ENCODE results near the gene TMEM181. TPM values are rescaled to one million over a fixed set of nuclear protein-coding genes. Genes with fewer than 3 reads are reported as not detected.

TMEM181 gene
- polyA plus RNA-seq, 4 donors: 14.9 to 41.1 (median 19.1) TPM

- Histone ChIP-seq H3K27ac (ENCODE audit: low read depth in 1 of 3, low read length in 2 of 3) (no peak overlapping the region), H3K27me3 (ENCODE audit: control insufficient read depth in 3 of 3, insufficient read depth in 3 of 3, low read length in 3 of 3) (peaks cover 4 to 26% (median 10%) of the 10 kb centered on the region in 3 donors), H3K4me1 (ENCODE audit: control insufficient read depth in 3 of 3, insufficient read depth in 2 of 3, low read depth in 1 of 3, low read length in 2 of 3) (peaks cover 0 to 3% (median 0%) of the 10 kb centered on the region in 3 donors), H3K4me3 (ENCODE audit: low read depth in 1 of 3, low read length in 3 of 3) (no peak overlapping the region), H3K9me3 (ENCODE audit: control insufficient read depth in 2 of 2, insufficient read depth in 1 of 2, low read depth in 1 of 2, low read length in 1 of 2) (no peaks in the 10 kb centered on the region), H3K36me3 (ENCODE audit: control insufficient read depth in 3 of 3, insufficient read depth in 2 of 3, low read depth in 1 of 3, low read length in 3 of 3) (no peaks in the 10 kb centered on the region)
- no peak for FAIRE-seq
- 77 to 89% (median 86%) methylated on average over 6 of the region's 6 CpGs for WGBS, 3 donors
- DNase-seq: no peak
These were observed 20.0 kb upstream of the TMEM181 start for GRCh38 chr6:158539881-158540280.

- Histone ChIP-seq H3K9me3 (ENCODE audit: control insufficient read depth in 2 of 2, insufficient read depth in 1 of 2, low read depth in 1 of 2, low read length in 1 of 2) (no peaks in the 10 kb centered on the region), H3K27ac (ENCODE audit: low read depth in 1 of 3, low read length in 2 of 3) (no peak overlapping the region), H3K4me1 (ENCODE audit: control insufficient read depth in 3 of 3, insufficient read depth in 2 of 3, low read depth in 1 of 3, low read length in 2 of 3) (no peaks in the 10 kb centered on the region), H3K4me3 (ENCODE audit: low read depth in 1 of 3, low read length in 3 of 3) (no peak overlapping the region), H3K27me3 (ENCODE audit: control insufficient read depth in 3 of 3, insufficient read depth in 3 of 3, low read length in 3 of 3) (peaks cover 0 to 9% (median 2%) of the 10 kb centered on the region in 3 donors), H3K36me3 (ENCODE audit: control insufficient read depth in 3 of 3, insufficient read depth in 2 of 3, low read depth in 1 of 3, low read length in 3 of 3) (no peaks in the 10 kb centered on the region)
- WGBS, 3 donors: 75 to 79% (median 77%) methylated on average over 12 of the region's 12 CpGs
- DNase-seq (no peak), FAIRE-seq (no peak)
These were observed 16.2 kb upstream of the TMEM181 start for GRCh38 chr6:158543606-158544185.

- DNase-seq (no peak), FAIRE-seq (no peak)
- Histone ChIP-seq H3K27ac (ENCODE audit: low read depth in 1 of 3, low read length in 2 of 3) (no peak overlapping the region), H3K4me1 (ENCODE audit: control insufficient read depth in 3 of 3, insufficient read depth in 2 of 3, low read depth in 1 of 3, low read length in 2 of 3) (no peaks in the 10 kb centered on the region), H3K4me3 (ENCODE audit: low read depth in 1 of 3, low read length in 3 of 3) (no peak overlapping the region), H3K9me3 (ENCODE audit: control insufficient read depth in 2 of 2, insufficient read depth in 1 of 2, low read depth in 1 of 2, low read length in 1 of 2) (no peaks in the 10 kb centered on the region), H3K27me3 (ENCODE audit: control insufficient read depth in 3 of 3, insufficient read depth in 3 of 3, low read length in 3 of 3) (peaks cover 0 to 2% (median 0%) of the 10 kb centered on the region in 3 donors), H3K36me3 (ENCODE audit: control insufficient read depth in 3 of 3, insufficient read depth in 2 of 3, low read depth in 1 of 3, low read length in 3 of 3) (no peaks in the 10 kb centered on the region)
- 87 to 91% (median 91%) methylated on average over 12 of the region's 12 CpGs for WGBS, 3 donors
These were observed 15.5 kb upstream of the TMEM181 start for GRCh38 chr6:158544428-158544827.

GRCh38 chr6:158545043-158545966 lies 14.6 kb upstream of the TMEM181 start:
- no peaks in the 10 kb centered on the region for H3K27me3 ChIP-seq (ENCODE audit: control insufficient read depth in 3 of 3, insufficient read depth in 3 of 3, low read length in 3 of 3)
- FAIRE-seq (no peak), DNase-seq (no peak)
- whole genome bisulfite sequencing, 3 donors: 76 to 82% (median 80%) methylated on average over 30 of the region's 30 CpGs
- no peaks in the 10 kb centered on the region for H3K36me3 ChIP-seq (ENCODE audit: control insufficient read depth in 3 of 3, insufficient read depth in 2 of 3, low read depth in 1 of 3, low read length in 3 of 3)
- H3K27ac ChIP-seq (ENCODE audit: low read depth in 1 of 3, low read length in 2 of 3): no peak overlapping the region
- H3K4me1 ChIP-seq (ENCODE audit: control insufficient read depth in 3 of 3, insufficient read depth in 2 of 3, low read depth in 1 of 3, low read length in 2 of 3): no peaks in the 10 kb centered on the region
- H3K4me3 ChIP-seq (ENCODE audit: low read depth in 1 of 3, low read length in 3 of 3): no peak overlapping the region
- no peaks in the 10 kb centered on the region for H3K9me3 ChIP-seq (ENCODE audit: control insufficient read depth in 2 of 2, insufficient read depth in 1 of 2, low read depth in 1 of 2, low read length in 1 of 2)

GRCh38 chr6:158548418-158549161 lies 11.3 kb upstream of the TMEM181 start:
- Histone ChIP-seq H3K4me3 (ENCODE audit: low read depth in 1 of 3, low read length in 3 of 3) (no peak overlapping the region), H3K27ac (ENCODE audit: low read depth in 1 of 3, low read length in 2 of 3) (no peak overlapping the region), H3K9me3 (ENCODE audit: control insufficient read depth in 2 of 2, insufficient read depth in 1 of 2, low read depth in 1 of 2, low read length in 1 of 2) (no peaks in the 10 kb centered on the region), H3K36me3 (ENCODE audit: control insufficient read depth in 3 of 3, insufficient read depth in 2 of 3, low read depth in 1 of 3, low read length in 3 of 3) (no peaks in the 10 kb centered on the region), H3K4me1 (ENCODE audit: control insufficient read depth in 3 of 3, insufficient read depth in 2 of 3, low read depth in 1 of 3, low read length in 2 of 3) (no peaks in the 10 kb centered on the region), H3K27me3 (ENCODE audit: control insufficient read depth in 3 of 3, insufficient read depth in 3 of 3, low read length in 3 of 3) (no peaks in the 10 kb centered on the region)
- WGBS, 3 donors: 84 to 90% (median 87%) methylated on average over 9 of the region's 9 CpGs
- FAIRE-seq (no peak), DNase-seq (no peak)

- no peak for FAIRE-seq
- Histone ChIP-seq H3K4me1 (ENCODE audit: control insufficient read depth in 3 of 3, insufficient read depth in 2 of 3, low read depth in 1 of 3, low read length in 2 of 3) (no peaks in the 10 kb centered on the region), H3K4me3 (ENCODE audit: low read depth in 1 of 3, low read length in 3 of 3) (no peak overlapping the region), H3K27me3 (ENCODE audit: control insufficient read depth in 3 of 3, insufficient read depth in 3 of 3, low read length in 3 of 3) (no peaks in the 10 kb centered on the region), H3K9me3 (ENCODE audit: control insufficient read depth in 2 of 2, insufficient read depth in 1 of 2, low read depth in 1 of 2, low read length in 1 of 2) (no peaks in the 10 kb centered on the region), H3K36me3 (ENCODE audit: control insufficient read depth in 3 of 3, insufficient read depth in 2 of 3, low read depth in 1 of 3, low read length in 3 of 3) (no peaks in the 10 kb centered on the region), H3K27ac (ENCODE audit: low read depth in 1 of 3, low read length in 2 of 3) (no peak overlapping the region)
- no peak for DNase-seq
- 65 to 68% (median 67%) methylated on average over 6 of the region's 6 CpGs for WGBS, 3 donors
These were observed 7.7 kb upstream of the TMEM181 start for GRCh38 chr6:158552055-158552795.

GRCh38 chr6:158552796-158553138 lies 7.1 kb upstream of the TMEM181 start:
- WGBS, 3 donors: 88 to 90% (median 89%) methylated on average over 5 of the region's 5 CpGs
- H3K27ac ChIP-seq (ENCODE audit: low read depth in 1 of 3, low read length in 2 of 3): no peak overlapping the region
- H3K9me3 ChIP-seq (ENCODE audit: control insufficient read depth in 2 of 2, insufficient read depth in 1 of 2, low read depth in 1 of 2, low read length in 1 of 2): no peaks in the 10 kb centered on the region
- no peaks in the 10 kb centered on the region for H3K36me3 ChIP-seq (ENCODE audit: control insufficient read depth in 3 of 3, insufficient read depth in 2 of 3, low read depth in 1 of 3, low read length in 3 of 3)
- H3K4me1 ChIP-seq (ENCODE audit: control insufficient read depth in 3 of 3, insufficient read depth in 2 of 3, low read depth in 1 of 3, low read length in 2 of 3): no peaks in the 10 kb centered on the region
- FAIRE-seq (no peak), DNase-seq (no peak)
- no peak overlapping the region for H3K4me3 ChIP-seq (ENCODE audit: low read depth in 1 of 3, low read length in 3 of 3)
- H3K27me3 ChIP-seq (ENCODE audit: control insufficient read depth in 3 of 3, insufficient read depth in 3 of 3, low read length in 3 of 3): no peaks in the 10 kb centered on the region
